A673 (cell line): Measurements from ENCODE around the gene EML6. TPM values are rescaled to one million over a fixed set of nuclear protein-coding genes. Genes with fewer than 3 reads are reported as not detected.

Experiments
- BruUV-seq: library from RNA; stranded (reverse); fragments of 400-500 nt; replicated peaks from 2 replicates; lab custom pipeline; 2021; lab: Mats Ljungman, UMichigan
- CTCF ChIA-PET: fragments of 300-600 bp; sonication (Branson Sonifier 250); formaldehyde crosslinking; loops from one replicate; lab custom pipeline; 2022; ENCODE audit warnings: antibody characterized with exemption; lab: Charles Lee
- POLR2A ChIA-PET: fragments of 300-600 bp; sonication (Branson Sonifier 250); formaldehyde crosslinking; loops from one replicate; lab custom pipeline; 2022; ENCODE audit warnings: antibody characterized with exemption; ENCODE audit not compliant: low non-redundant PET; lab: Charles Lee
- DNase-seq: peaks from one replicate; pipeline ENCODE4 v3.0.0-alpha.2; 2015; ENCODE audit warnings: low spot score
- H3K27ac ChIP-seq: fragments of 200-600 bp; sonication (generic); 2 replicates; pipeline ENCODE4 v1.5.1; 2016; ENCODE audit warnings: mixed run types, low read depth, mild to moderate bottlenecking, mixed read lengths, antibody characterized with exemption, low read length; ENCODE audit not compliant: poor library complexity, severe bottlenecking
- H3K27me3 ChIP-seq: fragments of 200-600 bp; sonication (generic); replicated peaks from 2 replicates; pipeline ENCODE4 v1.6.1; 2017; ENCODE audit warnings: mixed run types, low read depth, mild to moderate bottlenecking, mixed read lengths, antibody characterized with exemption, low read length; ENCODE audit not compliant: insufficient read depth, poor library complexity
- H3K36me3 ChIP-seq: fragments of 200-600 bp; sonication (generic); 2 replicates; pipeline ENCODE4 v1.6.1; 2016; ENCODE audit warnings: mixed run types, mild to moderate bottlenecking, mixed read lengths, antibody characterized with exemption, low read length; ENCODE audit not compliant: insufficient read depth, poor library complexity, severe bottlenecking
- H3K4me1 ChIP-seq: fragments of 200-600 bp; sonication (generic); 2 replicates; pipeline ENCODE4 v1.6.1; 2017; ENCODE audit warnings: mixed run types, mild to moderate bottlenecking, mixed read lengths, antibody characterized with exemption, low read length; ENCODE audit not compliant: insufficient read depth, poor library complexity, severe bottlenecking
- H3K4me3 ChIP-seq: fragments of 200-600 bp; sonication (generic); 2 replicates; pipeline ENCODE4 v1.5.1; 2016; ENCODE audit warnings: low read depth, mixed run types, mild to moderate bottlenecking, mixed read lengths, low read length; ENCODE audit not compliant: poor library complexity, severe bottlenecking
- H3K9me3 ChIP-seq: fragments of 200-600 bp; sonication (generic); 2 replicates; pipeline ENCODE4 v1.6.1; 2016; ENCODE audit warnings: mixed run types, low read depth, mild to moderate bottlenecking, mixed read lengths, antibody characterized with exemption, low read length; ENCODE audit not compliant: poor library complexity, severe bottlenecking
- CTCF ChIP-seq: fragments of 300-800, 200-600 bp; sonication (generic); conservative IDR thresholded peaks from 2 replicates; pipeline ENCODE4 v1.5.1; 2017; ENCODE audit warnings: low read depth, mild to moderate bottlenecking, antibody characterized with exemption, low read length, moderate library complexity, mixed read lengths
- EZH2 ChIP-seq: fragments of 200-600 bp; sonication (generic); IDR thresholded peaks from 2 replicates; pipeline ENCODE4 v1.6.1; 2017; ENCODE audit warnings: borderline replicate concordance, low read depth, mild to moderate bottlenecking, mixed read lengths, antibody characterized with exemption, low read length; ENCODE audit not compliant: poor library complexity, severe bottlenecking
- intact Hi-C: fragments of 100-400 bp; cut with micrococcal nuclease; formaldehyde crosslinking; loops from one replicate; pipeline ENCODE4 v1.10.0; 2022; ENCODE audit not compliant: unreplicated experiment
- total RNA-seq: library from RNA; stranded (reverse); gene quantifications from 2 replicates; pipeline ENCODE4 v1.2.3, GENCODE V29; 2021

The EML6 gene
- total RNA-seq, 1 experiment from 2014 or later, result 1.9 TPM

GRCh38 chr2:54805255-54805654 is 81.8 kb downstream of the EML6 start:
- no peak overlapping the region for H3K27ac ChIP-seq
- H3K36me3 ChIP-seq, result no peaks in the 10 kb centered on the region
- no peaks in the 10 kb centered on the region for H3K9me3 ChIP-seq
- H3K4me1 ChIP-seq, result no peaks in the 10 kb centered on the region
- no peaks in the 10 kb centered on the region for H3K27me3 ChIP-seq
- no peak for DNase-seq
- intact Hi-C loops, result no loop called here
- BruUV-seq, result no TSS peak
- H3K4me3 ChIP-seq, result no peak overlapping the region
- ChIA-PET CTCF (no interaction called here), POLR2A (no interaction called here)
- no peak for TF ChIP-seq CTCF
- TF ChIP-seq EZH2, result no peak

- CTCF ChIA-PET, result no interaction called here
- H3K4me3 ChIP-seq, result no peak overlapping the region
- POLR2A ChIA-PET, result no interaction called here
- no TSS peak for BruUV-seq
- intact Hi-C loops, result no loop called here
- no peaks in the 10 kb centered on the region for H3K4me1 ChIP-seq
- no peak for DNase-seq
- TF ChIP-seq CTCF, result no peak
- no peak for TF ChIP-seq EZH2
- no peaks in the 10 kb centered on the region for H3K36me3 ChIP-seq
- H3K27ac ChIP-seq, result no peak overlapping the region
- no peaks in the 10 kb centered on the region for H3K9me3 ChIP-seq
- H3K27me3 ChIP-seq, result no peaks in the 10 kb centered on the region
Measured at GRCh38 chr2:54806975-54807374, 83.5 kb downstream of the EML6 start.

GRCh38 chr2:54808661-54809060 is 85.2 kb downstream of the EML6 start:
- no TSS peak for BruUV-seq
- Histone ChIP-seq H3K9me3 (no peaks in the 10 kb centered on the region), H3K4me3 (no peak overlapping the region), H3K27ac (no peak overlapping the region), H3K27me3 (no peaks in the 10 kb centered on the region), H3K36me3 (no peaks in the 10 kb centered on the region), H3K4me1 (peaks cover under 1% of the 10 kb centered on the region)
- TF ChIP-seq EZH2 (no peak), CTCF (no peak)
- no peak for DNase-seq
- CTCF ChIA-PET, result no interaction called here
- POLR2A ChIA-PET, result no interaction called here
- intact Hi-C loops, result no loop called here
